ENCODE measurements around the gene MAPK7.

Gene MAPK7

DNA sequence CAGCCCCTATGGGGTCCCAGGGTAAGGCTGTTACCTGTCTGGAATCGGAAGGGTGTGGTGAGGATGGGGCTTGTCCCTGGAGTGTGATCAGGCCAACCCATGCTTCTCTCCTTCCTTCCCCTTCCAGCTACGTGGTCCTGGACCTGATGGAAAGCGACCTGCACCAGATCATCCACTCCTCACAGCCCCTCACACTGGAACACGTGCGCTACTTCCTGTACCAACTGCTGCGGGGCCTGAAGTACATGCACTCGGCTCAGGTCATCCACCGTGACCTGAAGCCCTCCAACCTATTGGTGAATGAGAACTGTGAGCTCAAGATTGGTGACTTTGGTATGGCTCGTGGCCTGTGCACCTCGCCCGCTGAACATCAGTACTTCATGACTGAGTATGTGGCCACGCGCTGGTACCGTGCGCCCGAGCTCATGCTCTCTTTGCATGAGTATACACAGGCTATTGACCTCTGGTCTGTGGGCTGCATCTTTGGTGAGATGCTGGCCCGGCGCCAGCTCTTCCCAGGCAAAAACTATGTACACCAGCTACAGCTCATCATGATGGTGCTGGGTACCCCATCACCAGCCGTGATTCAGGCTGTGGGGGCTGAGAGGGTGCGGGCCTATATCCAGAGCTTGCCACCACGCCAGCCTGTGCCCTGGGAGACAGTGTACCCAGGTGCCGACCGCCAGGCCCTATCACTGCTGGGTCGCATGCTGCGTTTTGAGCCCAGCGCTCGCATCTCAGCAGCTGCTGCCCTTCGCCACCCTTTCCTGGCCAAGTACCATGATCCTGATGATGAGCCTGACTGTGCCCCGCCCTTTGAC lies 2.4 kb downstream of the MAPK7 start:
- no peak for DNase-seq (ENCODE audit: insufficient read length, low spot score)
- TF ChIP-seq, protein P1, sequence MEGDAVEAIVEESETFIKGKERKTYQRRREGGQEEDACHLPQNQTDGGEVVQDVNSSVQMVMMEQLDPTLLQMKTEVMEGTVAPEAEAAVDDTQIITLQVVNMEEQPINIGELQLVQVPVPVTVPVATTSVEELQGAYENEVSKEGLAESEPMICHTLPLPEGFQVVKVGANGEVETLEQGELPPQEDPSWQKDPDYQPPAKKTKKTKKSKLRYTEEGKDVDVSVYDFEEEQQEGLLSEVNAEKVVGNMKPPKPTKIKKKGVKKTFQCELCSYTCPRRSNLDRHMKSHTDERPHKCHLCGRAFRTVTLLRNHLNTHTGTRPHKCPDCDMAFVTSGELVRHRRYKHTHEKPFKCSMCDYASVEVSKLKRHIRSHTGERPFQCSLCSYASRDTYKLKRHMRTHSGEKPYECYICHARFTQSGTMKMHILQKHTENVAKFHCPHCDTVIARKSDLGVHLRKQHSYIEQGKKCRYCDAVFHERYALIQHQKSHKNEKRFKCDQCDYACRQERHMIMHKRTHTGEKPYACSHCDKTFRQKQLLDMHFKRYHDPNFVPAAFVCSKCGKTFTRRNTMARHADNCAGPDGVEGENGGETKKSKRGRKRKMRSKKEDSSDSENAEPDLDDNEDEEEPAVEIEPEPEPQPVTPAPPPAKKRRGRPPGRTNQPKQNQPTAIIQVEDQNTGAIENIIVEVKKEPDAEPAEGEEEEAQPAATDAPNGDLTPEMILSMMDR (IDR thresholded peaks at IDR 0.05; ENCODE audit: insufficient read depth, missing control alignments): no peak
- FAIRE-seq: no peak

DNA sequence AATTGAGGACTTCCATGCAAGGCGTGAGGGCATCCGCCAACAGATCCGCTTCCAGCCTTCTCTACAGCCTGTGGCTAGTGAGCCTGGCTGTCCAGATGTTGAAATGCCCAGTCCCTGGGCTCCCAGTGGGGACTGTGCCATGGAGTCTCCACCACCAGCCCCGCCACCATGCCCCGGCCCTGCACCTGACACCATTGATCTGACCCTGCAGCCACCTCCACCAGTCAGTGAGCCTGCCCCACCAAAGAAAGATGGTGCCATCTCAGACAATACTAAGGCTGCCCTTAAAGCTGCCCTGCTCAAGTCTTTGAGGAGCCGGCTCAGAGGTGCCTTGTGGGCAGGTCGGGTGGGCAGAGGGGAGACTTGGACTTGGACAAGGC lies 3.1 kb downstream of the MAPK7 start:
- no peak for FAIRE-seq
- TF ChIP-seq, protein P1 (IDR thresholded peaks at IDR 0.05; ENCODE audit: insufficient read depth, missing control alignments): no peak

DNA sequence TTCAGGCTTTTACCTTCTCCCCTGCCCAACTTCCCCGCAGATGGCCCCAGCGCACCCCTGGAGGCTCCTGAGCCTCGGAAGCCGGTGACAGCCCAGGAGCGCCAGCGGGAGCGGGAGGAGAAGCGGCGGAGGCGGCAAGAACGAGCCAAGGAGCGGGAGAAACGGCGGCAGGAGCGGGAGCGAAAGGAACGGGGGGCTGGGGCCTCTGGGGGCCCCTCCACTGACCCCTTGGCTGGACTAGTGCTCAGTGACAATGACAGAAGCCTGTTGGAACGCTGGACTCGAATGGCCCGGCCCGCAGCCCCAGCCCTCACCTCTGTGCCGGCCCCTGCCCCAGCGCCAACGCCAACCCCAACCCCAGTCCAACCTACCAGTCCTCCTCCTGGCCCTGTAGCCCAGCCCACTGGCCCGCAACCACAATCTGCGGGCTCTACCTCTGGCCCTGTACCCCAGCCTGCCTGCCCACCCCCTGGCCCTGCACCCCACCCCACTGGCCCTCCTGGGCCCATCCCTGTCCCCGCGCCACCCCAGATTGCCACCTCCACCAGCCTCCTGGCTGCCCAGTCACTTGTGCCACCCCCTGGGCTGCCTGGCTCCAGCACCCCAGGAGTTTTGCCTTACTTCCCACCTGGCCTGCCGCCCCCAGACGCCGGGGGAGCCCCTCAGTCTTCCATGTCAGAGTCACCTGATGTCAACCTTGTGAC lies 3.6 kb downstream of the MAPK7 start:
- TF ChIP-seq, protein P1 (IDR thresholded peaks at IDR 0.05; ENCODE audit: insufficient read depth, missing control alignments): no peak
- no peak for FAIRE-seq

More for the DNA sequence above, 3.1 kb downstream of the MAPK7 start:
- no peak for DNase-seq (ENCODE audit: insufficient read length, low spot score)

DNA sequence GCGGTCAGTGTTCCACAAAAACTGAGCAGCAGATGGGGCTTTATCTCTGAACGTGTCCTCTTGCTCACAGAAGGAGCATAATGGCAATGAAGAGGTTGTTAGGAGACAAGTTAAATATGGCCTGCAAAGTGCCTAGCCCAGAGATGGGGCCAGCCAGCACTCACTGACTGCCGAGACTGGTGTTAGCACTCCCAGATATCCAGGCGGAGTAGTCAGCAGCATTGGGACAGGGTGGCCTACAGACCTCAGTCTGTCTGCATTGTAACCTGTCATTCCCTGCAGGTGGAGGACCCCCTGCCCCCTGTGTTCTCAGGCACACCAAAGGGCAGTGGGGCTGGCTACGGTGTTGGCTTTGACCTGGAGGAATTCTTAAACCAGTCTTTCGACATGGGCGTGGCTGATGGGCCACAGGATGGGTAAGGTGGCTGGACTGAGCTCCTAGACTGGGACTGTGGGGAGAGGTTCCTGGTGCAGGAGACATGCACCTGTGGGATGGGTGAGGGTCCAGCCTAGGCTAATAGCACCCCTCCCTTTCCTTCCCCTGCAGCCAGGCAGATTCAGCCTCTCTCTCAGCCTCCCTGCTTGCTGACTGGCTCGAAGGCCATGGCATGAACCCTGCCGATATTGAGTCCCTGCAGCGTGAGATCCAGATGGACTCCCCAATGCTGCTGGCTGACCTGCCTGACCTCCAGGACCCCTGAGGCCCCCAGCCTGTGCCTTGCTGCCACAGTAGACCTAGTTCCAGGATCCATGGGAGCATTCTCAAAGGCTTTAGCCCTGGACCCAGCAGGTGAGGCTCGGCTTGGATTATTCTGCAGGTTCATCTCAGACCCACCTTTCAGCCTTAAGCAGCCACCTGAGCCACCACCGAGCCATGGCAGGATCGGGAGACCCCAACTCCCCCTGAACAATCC lies 4.5 kb downstream of the MAPK7 start:
- TF ChIP-seq, protein P1 (IDR thresholded peaks at IDR 0.05; ENCODE audit: insufficient read depth, missing control alignments): no peak
- DNase-seq (ENCODE audit: insufficient read length, low spot score) (no peak), FAIRE-seq (no peak)

More for the DNA sequence above, 3.6 kb downstream of the MAPK7 start:
- DNase-seq (ENCODE audit: insufficient read length, low spot score): no peak

DNA sequence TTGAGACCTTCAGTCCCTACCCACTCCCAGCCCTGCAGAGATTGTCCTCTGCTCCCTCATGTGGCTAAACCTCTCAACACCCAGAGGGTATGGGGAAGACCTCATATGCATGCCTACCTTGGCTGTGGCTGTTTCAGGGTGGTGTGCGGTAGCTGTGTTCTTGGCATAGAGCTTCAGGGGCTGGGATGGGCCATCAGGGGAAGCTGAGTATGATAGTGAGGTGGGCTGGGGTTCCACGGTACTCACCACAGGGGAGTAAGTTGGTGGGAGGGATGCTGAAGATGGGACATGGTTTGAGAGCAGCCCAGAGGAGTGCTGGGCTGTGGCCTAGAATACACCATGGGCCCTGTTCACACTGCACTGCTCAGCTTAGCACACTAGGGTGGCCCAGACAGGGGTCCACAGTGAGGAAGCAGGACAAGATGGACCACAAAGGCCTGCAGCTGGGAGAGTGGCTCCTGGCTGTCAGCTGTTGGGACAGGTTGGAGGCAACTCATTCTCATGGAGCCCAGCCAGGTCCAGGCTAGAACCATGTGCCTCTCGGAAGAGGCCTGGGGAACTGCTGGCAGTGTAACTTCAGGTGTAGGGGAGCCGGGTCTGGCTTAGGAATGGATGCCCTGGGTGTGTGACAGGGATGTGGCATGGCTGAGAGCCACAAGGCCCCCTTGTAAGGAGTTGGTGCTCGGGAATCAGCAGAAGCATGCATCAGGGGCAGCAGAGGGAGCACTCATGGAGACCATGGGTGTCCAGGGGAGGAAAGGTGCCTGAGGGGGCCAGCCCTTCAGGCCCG lies 5.6 kb downstream of the MAPK7 start:
- TF ChIP-seq, protein P1 (IDR thresholded peaks at IDR 0.05; ENCODE audit: insufficient read depth, missing control alignments): no peak
- no peak for DNase-seq (ENCODE audit: insufficient read length, low spot score)
- FAIRE-seq: no peak

DNA sequence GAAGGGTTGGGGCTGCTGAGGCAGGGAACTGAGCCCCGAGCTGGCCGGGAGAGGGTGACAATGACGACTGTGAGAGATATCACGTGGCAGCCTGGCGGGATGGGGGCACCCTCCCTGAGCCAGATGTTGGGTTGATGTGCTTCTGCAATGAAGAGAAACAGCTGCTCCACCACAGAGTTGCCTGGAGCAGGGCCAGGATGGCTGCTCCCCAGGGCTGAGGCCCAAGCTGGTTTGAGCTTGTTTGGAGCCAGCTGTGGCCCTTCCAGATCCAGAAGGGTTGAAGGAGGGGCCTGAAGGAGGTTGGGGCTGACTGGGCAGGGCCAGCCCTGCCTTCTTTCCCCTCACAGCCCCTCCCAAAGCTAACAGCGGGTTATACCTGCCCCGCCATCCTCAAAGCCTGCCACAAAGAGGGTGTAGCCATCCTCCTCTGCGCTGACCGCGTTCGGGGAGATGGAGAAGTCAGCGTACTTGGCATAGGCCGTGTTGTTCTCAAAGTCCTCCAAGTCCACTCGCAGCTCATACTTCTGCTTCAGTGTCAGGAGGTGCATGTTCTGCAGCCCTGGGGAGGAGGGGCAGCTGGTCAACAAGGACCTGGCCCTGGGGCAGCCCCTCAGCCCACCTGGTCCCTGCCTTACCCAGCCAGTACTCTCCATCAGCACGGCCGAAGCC lies 6.6 kb downstream of the MAPK7 start:
- DNase-seq (ENCODE audit: insufficient read length, low spot score): no peak
- FAIRE-seq: no peak
- TF ChIP-seq, protein P1 (IDR thresholded peaks at IDR 0.05; ENCODE audit: insufficient read depth, missing control alignments): no peak
